ENCODE results near the gene GALNT11.
"Not testable (repeated sequence)": the region's sequence is repeated elsewhere in the genome, so short reads cannot be mapped to it uniquely, and the experiment has no call there.

DNA sequence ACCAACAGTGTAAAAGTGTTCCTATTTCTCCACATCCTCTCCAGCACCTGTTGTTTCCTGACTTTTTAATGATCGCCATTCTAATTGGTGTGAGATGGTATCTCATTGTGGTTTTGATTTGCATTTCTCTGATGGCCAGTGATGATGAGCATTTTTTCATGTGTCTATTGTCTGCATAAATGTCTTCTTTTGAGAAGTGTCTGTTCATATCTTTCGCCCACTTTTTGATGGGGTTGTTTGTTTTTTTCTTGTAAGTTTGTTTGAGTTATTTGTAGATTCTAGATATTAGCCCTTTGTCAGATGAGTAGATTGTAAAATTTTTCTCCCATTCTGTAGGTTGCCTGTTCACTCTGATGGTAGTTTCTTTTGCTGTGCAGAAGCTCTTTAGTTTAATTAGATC lies 35.6 kb downstream of the GALNT11 start:
- not testable (repeated sequence) for TF ChIP-seq EZH2 (IDR thresholded peaks at IDR 0.05)
- TF ChIP-seq, protein P1, sequence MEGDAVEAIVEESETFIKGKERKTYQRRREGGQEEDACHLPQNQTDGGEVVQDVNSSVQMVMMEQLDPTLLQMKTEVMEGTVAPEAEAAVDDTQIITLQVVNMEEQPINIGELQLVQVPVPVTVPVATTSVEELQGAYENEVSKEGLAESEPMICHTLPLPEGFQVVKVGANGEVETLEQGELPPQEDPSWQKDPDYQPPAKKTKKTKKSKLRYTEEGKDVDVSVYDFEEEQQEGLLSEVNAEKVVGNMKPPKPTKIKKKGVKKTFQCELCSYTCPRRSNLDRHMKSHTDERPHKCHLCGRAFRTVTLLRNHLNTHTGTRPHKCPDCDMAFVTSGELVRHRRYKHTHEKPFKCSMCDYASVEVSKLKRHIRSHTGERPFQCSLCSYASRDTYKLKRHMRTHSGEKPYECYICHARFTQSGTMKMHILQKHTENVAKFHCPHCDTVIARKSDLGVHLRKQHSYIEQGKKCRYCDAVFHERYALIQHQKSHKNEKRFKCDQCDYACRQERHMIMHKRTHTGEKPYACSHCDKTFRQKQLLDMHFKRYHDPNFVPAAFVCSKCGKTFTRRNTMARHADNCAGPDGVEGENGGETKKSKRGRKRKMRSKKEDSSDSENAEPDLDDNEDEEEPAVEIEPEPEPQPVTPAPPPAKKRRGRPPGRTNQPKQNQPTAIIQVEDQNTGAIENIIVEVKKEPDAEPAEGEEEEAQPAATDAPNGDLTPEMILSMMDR (IDR thresholded peaks at IDR 0.05), result not testable (repeated sequence)
